Stimulated activated CD8-positive, alpha-beta memory T cell treated with anti-CD3 and anti-CD28 coated beads, Interleukin-7, amount 100 ng/mL, for 4 hours (primary cell): ENCODE measurements around the gene CABP2.
"Not testable (repeated sequence)": the region's sequence is repeated elsewhere in the genome, so short reads cannot be mapped to it uniquely, and the experiment has no call there.

Experiments used
- DNase-seq, 2 donors: peaks; one replicate each; pipeline ENCODE4 v3.0.0-alpha.2; 2020; ENCODE audit warnings: low read depth in 2 of 2

The CABP2 gene

DNA sequence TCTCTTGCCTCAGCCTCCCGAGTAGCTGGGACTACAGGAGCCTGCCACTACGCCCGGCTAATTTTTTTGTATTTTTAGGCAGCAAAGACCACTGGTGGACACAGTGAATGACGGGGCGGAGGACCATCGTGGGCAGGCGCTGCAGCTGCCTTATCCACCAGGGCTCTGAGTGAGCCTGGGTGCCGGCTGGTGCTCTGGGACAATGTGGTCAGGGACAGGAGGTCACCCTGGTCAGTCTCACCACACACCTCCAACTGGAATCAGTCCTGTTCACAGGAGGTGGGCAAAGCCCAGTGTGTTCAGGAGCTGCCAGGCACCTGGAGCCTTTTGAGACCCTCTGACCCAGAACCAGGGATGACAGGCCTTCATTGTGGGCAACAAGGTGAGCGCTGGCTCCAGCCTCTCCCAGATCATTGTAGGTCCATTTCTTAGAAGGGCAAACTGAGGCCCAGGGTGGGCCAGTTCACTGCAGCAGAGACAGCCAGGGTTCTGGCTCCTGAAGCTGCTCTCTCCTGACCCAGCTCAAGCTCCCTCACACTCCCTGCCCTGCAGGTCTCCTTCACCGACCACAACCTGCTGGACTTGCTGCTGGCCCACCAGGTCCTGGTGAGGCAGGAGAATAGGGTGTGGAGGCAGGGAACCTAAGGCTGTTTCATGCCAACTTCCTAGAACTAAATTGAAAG lies 15.7 kb upstream of the CABP2 start:
- no peak for DNase-seq

- no peak for DNase-seq
These were observed 15.1 kb upstream of the CABP2 start for GRCh38 chr11:67538306-67538705.

DNA sequence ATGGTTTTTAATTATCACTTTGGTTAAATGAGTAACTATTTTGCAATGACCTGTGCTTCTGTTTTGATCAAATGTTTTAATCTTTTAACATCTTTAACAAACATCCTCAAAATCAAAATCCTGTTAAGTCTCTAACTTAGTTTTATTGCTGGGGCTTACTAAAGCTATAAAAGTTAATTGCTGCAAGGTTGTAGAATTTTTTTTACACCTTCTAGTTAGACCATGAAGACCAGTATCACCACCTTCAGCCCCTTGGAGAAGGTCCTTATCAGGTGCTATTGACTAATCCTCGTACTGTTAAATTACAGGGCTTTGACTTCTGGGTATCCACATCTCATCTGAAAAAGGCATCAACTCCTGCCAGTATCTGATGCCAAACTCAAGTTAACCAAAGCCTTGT lies 12.3 kb upstream of the CABP2 start:
- no peak for DNase-seq

- no peak for DNase-seq
These were observed 10.9 kb upstream of the CABP2 start for GRCh38 chr11:67534070-67534679.

- DNase-seq: no peak
These were observed 9.6 kb upstream of the CABP2 start for GRCh38 chr11:67532889-67533288.

DNA sequence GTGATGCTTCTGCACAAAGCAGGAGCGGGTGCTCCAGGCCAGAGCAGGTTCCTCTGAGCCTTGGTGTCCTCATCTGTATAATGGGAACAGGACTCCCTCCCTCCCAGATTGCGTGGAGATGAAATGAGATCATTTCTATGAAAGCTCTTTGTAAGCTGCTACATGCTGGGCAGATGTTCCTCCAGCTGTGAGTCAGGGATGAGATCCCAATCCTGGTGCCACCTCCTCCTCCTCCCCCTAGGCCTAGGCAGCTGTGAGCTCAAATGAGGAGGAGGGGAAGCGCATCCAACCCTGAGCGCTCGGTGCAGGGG lies 7.0 kb upstream of the CABP2 start:
- DNase-seq: no peak

DNA sequence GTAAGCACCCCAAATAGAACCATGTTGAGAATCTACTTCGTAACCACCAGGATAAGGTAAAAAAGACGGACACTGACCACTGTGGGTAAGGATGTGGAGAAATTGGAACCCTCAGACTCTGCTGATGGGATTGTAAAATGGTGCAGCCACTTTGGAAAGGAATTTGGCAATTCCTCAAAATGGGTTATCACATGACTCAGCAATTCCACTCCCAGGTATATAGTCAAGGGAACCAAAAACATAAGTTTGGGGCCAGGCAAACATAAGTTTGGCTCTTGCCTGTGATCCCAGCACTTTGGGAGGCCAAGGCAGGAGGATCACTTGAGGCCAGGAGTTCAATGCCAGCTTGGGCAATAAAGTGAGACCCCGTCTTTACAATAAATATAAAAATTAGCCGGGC lies 5.1 kb upstream of the CABP2 start:
- no peak for DNase-seq

DNA sequence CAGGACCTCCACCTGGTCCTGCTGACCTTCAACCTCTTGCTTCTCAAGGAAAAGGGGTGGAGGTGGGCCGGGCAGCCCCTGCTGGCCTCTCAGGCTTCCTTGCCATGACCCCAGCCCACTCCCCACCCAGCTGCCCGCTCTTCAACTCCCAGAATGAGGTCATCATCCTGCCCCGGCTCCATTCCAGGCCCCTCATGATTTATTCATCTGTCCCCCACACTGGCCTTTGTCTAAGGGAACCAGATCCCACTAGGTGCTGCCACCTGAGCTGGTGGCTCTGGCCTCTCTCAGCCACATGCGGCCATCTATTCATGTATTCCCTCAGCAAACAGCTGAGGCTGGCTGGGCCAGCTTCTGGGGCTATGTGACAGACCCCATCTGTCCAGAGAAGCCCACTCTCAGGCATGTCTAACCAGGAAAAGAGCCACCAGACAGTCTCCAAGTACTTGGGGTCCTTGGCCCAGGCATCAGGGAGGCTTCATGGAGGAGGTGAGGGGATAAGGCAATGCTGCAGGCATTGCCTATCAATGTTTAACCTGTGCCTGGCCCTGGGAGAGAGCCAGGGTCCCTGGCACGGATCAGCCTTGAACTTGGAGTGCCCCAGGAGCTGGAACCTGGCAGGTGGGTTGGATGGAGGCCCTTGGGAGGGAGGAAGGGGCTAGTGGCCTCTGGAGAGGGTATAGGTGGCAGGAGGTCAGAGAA lies 2.2 kb upstream of the CABP2 start:
- no peak for DNase-seq

DNA sequence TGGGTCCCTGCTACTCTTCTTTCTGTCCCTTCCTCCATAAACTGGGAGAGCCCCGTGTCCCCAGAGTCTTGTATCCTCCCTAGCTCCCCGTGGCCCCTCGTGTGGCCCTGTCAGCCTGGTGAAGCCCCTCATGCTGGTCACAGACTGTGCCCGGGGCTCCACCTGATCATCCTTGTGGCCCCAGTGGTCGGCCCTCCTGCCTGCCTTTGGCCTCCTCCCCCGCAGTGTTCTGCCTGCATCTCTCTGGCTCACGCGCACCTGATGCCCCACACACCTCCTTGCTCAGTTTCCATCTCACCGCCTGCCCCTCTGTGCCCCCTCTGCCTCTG lies 1.2 kb upstream of the CABP2 start:
- DNase-seq: no peak

DNA sequence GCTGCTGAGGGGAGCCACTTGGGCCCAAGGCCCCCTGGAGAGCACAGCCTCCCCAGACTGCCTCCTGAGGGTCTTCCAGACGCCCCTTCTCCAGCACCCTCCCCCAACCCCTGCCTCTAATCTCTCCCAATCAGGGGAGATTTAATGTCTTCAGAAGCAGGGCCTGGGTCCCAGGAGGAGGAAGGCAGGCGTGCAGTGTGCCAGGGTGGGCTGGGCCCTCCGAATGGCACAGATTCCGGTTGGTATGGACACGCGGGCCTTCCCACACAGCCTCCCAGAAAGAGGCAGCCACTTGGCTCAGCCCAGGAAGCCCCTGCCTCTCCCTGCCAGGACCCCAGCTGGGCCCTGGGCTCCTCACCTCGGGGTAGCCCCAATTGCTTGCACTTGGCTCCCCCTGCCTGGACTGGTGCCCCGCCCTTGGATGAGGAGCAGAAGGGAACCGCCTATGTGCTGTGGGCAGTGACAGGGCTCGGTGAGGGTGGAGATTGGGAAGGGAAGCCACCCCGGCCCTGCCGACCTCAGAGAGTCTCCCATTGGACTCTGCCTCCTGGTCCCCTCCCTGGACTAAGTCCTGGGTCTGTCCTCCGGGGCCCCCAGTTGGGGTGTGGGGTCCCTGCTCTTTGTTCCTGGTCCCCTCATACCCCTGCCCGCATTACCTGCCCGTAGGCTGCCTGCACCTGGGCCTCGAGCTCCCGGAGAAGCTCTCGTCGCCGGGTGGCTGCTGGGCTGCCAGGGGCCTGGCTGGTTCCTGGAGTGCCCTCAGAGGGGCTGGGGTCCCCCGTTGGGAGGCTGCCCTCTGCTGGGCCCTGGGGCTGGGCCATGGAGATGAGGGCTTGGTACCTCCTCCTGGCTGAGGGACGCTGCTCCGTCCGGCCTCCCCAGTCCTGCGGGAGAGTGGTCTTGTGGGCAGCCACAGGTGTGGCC lies 572 bp upstream of the CABP2 start:
- DNase-seq: no peak

- no peak for DNase-seq
These were observed 908 bp downstream of the CABP2 start for GRCh38 chr11:67522338-67522737.

DNA sequence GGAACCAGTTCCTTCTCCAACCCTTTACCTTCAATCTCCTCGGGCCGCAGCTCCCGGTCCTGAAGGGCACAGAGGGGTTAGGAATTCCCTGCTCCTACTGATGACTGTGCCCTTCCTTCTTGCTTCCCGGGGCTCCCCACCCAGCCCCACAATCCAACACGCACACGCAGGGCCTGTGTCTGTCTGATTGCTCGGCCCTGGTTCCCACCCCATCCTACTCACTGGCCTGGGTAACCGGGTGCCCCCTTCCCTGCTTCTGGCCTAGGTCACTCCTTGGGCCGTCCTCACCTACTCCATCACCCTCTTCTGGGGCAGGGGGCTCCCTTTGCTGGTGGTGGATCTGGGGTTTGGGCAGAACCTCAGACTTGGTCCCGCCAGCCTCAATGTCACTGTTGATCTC lies 1.3 kb downstream of the CABP2 start:
- no peak for DNase-seq

DNA sequence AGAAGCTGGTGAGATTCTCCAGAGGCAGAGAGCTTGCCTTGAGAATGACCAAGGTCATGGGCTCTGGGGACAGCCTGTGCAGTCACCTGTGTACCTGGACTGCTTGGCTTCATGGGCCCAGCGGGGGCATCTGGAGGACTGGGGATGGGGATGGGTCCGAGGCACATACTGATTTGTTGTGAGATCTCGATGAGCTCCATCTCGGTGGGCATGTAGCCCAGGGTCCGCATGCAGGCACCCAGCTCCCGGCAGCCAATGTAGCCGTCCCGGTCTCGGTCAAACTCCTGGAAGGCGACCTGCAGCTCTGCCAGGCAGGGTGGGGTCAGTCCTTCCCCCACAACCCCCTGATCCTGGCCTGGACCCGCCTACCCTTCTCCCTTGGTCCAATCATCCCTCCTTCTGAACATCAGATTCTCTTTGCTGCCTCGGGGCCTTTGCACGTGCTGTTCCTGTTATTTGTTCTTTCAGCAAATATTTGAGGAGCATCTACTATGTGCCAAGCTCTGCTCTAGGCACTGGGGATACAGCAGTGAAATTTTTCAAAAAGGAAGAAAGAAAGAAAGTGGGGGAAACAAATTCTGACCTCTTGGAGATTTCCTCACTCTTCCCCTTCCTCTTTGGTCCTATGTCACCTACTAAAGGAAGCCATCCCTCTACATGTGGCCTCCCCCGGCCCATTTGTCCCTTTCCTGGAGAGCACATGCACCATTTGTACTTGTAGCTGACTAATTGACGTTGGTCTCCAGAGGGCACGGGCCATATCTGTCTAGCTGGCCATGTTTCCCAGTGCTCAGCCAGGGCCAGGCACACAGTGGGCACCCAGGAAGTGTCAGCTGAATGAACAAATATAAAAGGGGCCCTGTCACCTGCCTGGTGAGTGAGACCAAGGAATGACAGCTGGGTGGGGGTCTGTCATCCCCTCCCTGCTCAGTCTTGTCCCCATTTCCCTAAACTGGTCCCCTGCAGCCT lies 2.1 kb downstream of the CABP2 start:
- DNase-seq: no peak

- no peak for DNase-seq
These were observed 3.5 kb downstream of the CABP2 start for GRCh38 chr11:67519726-67520125.

- no peak for DNase-seq
These were observed 5.3 kb downstream of the CABP2 start for GRCh38 chr11:67517784-67518552.

DNA sequence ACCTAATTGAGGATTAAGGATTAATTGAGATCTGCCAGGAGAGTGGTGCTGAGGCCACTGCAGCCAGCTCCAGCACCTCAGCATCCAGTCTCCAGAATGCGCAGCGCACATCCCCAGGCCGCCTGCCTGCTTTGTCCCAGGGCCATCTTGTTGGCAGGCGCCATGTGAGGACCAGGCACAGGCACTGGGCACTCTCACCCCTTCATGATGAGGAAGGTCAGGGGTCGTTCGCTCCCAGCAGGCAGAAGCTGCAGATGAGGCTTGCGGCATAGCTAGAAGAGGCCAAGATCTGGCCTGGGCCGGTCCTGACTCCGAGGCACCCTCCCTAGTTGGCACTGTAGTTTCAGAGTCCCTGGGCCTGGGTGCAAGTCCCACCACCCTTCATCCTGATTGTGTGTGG lies 6.4 kb downstream of the CABP2 start:
- DNase-seq: no peak

GRCh38 chr11:67514116-67514515 lies 9.1 kb downstream of the CABP2 start:
- no peak for DNase-seq

- not testable (repeated sequence) for DNase-seq
These were observed 11.7 kb downstream of the CABP2 start for GRCh38 chr11:67511558-67511957.

- no peak for DNase-seq
These were observed 13.3 kb downstream of the CABP2 start for GRCh38 chr11:67510023-67510345.

DNA sequence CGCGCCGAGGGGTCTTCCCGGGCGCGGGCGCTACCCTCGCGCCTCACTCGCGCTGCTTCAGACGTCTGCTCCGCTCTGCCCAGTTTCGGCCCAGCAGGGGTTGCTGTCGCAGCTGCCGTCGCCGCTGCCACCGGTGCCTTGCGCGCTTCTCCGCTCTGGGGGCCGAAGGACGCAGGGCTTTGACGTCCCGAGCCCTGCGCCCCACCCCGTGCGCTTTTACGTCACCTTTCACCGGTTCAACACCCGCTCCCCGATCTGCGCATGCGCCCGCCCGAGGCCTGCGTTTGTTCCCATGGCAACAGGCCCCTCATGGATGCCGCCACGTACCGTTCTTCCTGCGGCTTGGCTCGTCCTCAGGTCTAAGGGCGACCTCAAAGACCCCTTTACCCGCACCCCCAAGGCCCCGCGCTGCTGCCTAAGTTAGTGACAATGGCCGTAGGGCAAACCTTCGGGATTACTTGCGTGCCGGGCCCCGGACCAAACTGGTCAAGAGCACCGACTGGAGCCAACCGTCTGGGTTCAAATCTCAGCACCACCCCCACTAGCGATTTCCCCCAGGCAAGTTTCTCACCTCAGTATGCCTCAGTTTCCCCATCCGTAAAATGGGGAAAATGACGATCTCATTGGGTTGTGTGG lies 14.6 kb downstream of the CABP2 start:
- peak; percentile 97 to 98 for DNase-seq
